CD4-positive, alpha-beta T cell treated with Interleukin-1 beta for 1 hour (primary cell): ENCODE data around the gene IRAK2.

Source experiments
- DNase-seq, 2 donors: peaks; one replicate each; pipeline ENCODE4 v3.0.0-alpha.2; 2020 to 2022

IRAK2 gene

GRCh38 chr3:10228248-10228950, 63.7 kb downstream of the IRAK2 start:
- DNase-seq, result peak in 1 of 2 donors; percentile 43

DNA sequence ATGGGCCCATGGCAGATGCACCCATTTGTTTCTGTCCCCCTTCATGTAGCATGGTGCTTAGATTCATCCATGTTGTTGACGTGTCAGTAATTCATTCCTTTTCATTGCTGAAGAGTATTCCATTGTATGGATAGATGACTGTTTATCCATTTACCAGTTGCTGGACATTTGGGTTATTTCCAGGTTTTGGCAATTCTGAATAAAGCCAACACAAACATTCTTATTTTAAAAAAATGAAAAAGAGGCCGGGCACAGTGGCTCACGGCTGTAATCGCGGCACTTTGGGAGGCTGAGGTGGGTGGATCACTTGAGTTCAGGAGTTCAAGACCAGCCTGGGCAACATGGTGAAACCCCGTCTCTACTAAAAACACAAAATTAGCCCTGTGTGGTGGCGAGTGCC, 64.9 kb downstream of the IRAK2 start:
- DNase-seq, result no peak

DNA sequence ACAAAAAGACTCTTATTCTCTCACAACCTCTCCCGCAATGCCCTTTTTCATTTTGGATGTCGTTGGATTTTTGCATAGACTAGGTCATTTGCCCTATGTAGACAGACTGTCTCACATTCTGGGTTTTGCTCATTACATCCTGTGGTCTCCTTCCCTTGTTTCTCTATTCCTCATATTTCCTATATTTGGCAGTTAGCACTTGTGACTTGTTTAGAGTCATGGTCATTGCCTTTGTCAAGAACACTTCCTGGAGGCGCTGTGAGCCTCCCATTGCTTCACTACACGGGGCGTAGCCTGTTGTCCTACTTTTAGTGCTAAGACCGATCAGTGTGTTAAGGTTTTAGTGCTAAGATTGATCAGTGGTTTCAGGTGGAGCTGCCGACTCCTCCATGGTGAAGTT, 67.4 kb downstream of the IRAK2 start:
- peak in 1 of 2 donors; percentile 46 for DNase-seq

GRCh38 chr3:10233988-10234387, 69.3 kb downstream of the IRAK2 start:
- no peak for DNase-seq

- no peak for DNase-seq
Measured at GRCh38 chr3:10234526-10235230, 70.0 kb downstream of the IRAK2 start.

- DNase-seq, result no peak
Measured at GRCh38 chr3:10235551-10235950, 70.8 kb downstream of the IRAK2 start.

GRCh38 chr3:10238345-10239183, 73.8 kb downstream of the IRAK2 start:
- DNase-seq, result peak; percentile 42 to 47

GRCh38 chr3:10240799-10241198, 76.1 kb downstream of the IRAK2 start:
- no peak for DNase-seq

- peak; percentile 66 to 74 for DNase-seq
Measured at GRCh38 chr3:10242182-10243065, 77.7 kb downstream of the IRAK2 start.

DNA sequence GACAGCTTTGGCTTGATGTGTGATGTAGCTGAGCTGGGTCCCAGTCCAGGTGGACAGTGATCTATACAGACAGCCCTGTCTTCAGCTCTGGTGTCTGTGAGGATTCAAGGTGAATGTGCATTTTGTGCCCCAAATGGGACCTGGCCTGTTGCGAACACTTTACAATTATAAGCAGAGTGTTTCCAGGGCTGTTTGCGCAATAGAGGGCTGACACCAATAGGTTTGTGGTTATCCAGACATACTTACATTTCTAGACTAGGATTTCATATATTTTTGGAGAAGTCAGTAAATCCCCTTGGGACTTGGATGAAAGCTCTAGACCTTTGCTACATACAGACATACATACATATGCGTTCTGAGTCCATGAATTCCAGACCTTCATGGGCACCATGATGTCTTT, 79.3 kb downstream of the IRAK2 start:
- no peak for DNase-seq

DNA sequence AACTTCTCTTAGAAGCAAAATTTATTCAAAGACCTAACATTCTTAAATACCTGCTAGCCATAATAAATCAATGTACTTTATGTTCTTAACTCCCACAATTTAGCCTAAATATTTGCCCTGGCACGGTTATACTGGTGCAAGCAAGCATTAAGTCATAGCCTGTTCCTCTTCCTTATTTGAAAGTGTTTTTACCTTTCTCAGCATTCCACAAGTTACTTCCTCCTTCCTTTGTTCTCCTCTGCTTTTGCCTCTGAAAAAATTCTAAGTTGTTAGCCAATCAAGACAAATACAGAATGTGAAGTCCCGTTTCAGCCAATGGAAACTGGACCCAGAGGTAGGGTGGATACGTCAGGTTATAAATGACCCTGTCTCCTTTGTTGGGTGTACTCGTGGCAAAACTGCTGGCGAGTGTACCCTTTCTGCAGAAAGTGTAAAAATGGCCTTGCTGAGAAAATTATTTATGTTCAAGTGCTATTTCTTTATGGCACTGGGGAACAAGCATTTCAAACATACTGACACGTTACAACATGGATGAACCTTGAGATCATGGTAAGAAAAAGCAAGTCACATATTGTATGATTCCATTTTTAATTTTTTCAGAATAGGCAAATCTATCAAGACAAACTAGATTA, 80.5 kb downstream of the IRAK2 start:
- no peak for DNase-seq

DNA sequence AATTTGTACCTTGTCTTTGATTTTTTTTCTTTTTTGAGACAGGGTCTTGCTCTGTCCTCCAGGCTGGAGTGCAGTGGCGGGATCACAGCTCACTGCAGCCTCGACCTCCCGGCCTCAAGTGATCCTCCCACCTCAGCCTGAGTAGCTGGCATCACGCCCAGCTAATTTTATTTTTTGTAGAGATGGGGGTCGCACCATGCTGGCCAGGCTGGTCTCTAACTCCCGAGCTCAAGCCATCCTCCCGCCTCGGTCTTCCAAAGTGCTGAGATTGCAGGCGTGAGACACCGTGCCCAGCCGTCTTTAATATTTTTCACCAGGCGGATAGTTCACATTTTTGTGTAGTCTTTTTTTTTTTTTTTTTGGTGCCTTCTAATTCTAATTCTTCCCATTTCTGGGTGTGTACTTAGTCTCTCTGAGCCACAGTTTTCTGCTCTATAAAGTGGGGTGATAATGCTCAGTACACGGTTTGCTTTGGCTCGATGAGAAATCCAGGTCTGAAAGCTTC, 83.0 kb downstream of the IRAK2 start:
- DNase-seq, result no peak

- DNase-seq, result peak; percentile 94 to 96
Measured at GRCh38 chr3:10248184-10248983, 83.7 kb downstream of the IRAK2 start, which contains the start of gene TATDN2. Gene TATDN2, plus strand, starts transcription at chr3:10248459. Its CDS starts 742 bp downstream, at chr3:10249201.

GRCh38 chr3:10248984-10249748, 84.4 kb downstream of the IRAK2 start:
- peak; percentile 41 to 60 for DNase-seq

GRCh38 chr3:10249833-10250232, 85.1 kb downstream of the IRAK2 start:
- DNase-seq, result no peak

DNA sequence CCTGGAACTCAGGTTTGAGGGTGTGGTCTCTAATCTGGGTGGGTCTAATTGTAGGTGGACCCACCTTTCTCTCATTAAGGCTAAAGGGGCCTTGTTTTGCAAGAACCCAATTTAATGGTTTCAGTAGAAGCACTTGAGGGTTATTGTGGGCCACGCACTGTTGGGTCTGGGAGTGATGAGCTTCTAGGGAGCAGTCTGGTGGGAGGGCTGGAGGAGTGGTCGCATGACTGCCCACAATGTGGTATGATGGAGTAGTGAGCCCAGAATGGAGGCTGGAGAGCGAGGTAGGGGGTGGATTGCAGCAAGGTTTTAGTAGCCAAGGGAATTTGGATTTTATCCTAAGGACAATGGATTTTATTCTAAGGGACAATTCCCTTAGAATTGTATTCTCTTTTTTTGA, 86.3 kb downstream of the IRAK2 start:
- no peak for DNase-seq

- DNase-seq, result no peak
Measured at GRCh38 chr3:10253731-10254130, 89.0 kb downstream of the IRAK2 start.

- no peak for DNase-seq
Measured at GRCh38 chr3:10255835-10256234, 91.1 kb downstream of the IRAK2 start.

DNA sequence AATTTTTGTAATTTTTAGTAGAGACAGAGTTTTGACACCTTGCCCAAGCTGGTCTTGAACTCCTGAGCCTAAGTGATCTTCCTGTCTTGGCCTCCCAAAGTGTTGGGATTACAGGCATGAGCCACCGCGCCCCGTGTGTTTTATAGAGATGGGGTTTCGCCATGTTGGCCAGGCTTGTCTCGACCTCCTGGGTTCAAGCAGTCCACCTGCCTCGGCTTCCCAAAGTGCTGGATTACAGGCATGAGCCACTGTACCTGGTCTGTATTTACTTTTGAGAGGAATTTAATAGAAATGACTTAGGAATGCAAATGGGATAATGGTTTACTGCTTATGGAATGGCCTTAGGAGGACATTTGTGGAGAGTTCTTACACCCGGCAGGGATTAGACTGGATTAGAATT, 94.3 kb downstream of the IRAK2 start:
- no peak for DNase-seq

DNA sequence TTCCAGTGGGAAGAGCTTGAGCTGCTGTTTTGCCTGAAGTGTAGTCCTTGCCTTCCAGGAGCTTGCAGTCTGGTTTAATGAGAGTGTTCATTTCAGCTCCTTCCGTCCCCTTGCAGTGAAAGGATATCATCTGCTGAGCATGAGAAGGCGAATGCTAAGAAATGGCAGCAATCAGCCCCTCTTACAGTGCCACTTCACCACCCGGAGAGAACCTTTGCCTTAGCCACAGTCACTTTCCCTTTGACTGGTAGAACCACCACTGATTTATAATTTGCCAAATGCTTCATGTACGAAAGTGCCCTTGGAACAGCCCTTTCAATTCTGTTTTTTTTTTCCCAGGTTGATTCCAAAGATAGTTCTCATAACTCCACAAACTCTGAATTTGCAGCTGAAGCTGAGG, 95.1 kb downstream of the IRAK2 start:
- DNase-seq, result no peak
